GM12801 (cell line): ENCODE measurements around the gene PCLO.

ENCODE experiments used
- CTCF ChIP-seq: IDR thresholded peaks from one replicate; pipeline ENCODE4 v1.5.1; 2011; ENCODE audit warnings: control low read depth; ENCODE audit not compliant: insufficient read length; ENCODE audit errors: extremely low read depth

The PCLO gene

GRCh38 chr7:83153419-83153818 is 9.3 kb downstream of the PCLO start:
- TF ChIP-seq CTCF, result no peak

- no peak for TF ChIP-seq CTCF
These were observed 12.4 kb downstream of the PCLO start for GRCh38 chr7:83150310-83150709.

- no peak for TF ChIP-seq CTCF
These were observed 13.2 kb downstream of the PCLO start for GRCh38 chr7:83149466-83149865.

- no peak for TF ChIP-seq CTCF
These were observed 13.9 kb downstream of the PCLO start for GRCh38 chr7:83148776-83149175.

GRCh38 chr7:83143107-83143506 is 19.6 kb downstream of the PCLO start:
- TF ChIP-seq CTCF, result no peak

- TF ChIP-seq CTCF, result no peak
These were observed 20.3 kb downstream of the PCLO start for GRCh38 chr7:83142365-83142764.

- no peak for TF ChIP-seq CTCF
These were observed 20.8 kb downstream of the PCLO start for GRCh38 chr7:83141927-83142326.
